ENCODE data around the gene IL21R. TPM values are rescaled to one million over a fixed set of nuclear protein-coding genes. Genes with fewer than 3 reads are reported as not detected.
"Not testable (repeated sequence)": the region's sequence is repeated elsewhere in the genome, so short reads cannot be mapped to it uniquely, and the experiment has no call there.

IL21R gene
- total RNA-seq, 2 experiments from 2014 or later, result 29.2 to 29.5 TPM

DNA sequence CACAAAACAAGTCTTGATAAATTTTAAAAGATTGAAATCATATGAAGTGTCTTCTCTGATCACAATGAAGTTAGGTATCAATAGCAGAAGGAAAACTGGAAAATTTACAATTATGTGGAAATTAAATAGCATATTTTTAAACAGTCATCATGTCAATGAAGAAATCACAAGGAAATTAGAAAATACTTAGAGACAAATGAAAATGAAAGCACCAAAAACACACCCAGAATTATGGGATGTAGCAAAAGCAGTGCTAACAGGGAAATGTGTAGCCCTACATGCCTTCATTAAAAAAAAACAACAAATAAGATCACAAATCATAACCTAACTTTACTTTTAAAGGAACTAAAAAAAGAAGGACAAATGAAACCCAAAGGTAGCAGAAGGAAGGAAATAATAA lies 7.5 kb upstream of the IL21R start:
- H3K27me3 Mint-ChIP-seq, result peaks cover 2% of the 10 kb centered on the region
- peaks cover 29% of the 10 kb centered on the region for H3K4me1 Mint-ChIP-seq
- H3K27ac Mint-ChIP-seq, result no peak overlapping the region
- ChIA-PET CTCF (no interaction called here), POLR2A (no interaction called here)
- no peak overlapping the region for H3K4me3 Mint-ChIP-seq
- DNase-seq, result no peak
- peaks cover 36% of the 10 kb centered on the region for H3K9me3 Mint-ChIP-seq
- peaks cover 34% of the 10 kb centered on the region for H3K36me3 Mint-ChIP-seq (ENCODE audit: low read depth)

DNA sequence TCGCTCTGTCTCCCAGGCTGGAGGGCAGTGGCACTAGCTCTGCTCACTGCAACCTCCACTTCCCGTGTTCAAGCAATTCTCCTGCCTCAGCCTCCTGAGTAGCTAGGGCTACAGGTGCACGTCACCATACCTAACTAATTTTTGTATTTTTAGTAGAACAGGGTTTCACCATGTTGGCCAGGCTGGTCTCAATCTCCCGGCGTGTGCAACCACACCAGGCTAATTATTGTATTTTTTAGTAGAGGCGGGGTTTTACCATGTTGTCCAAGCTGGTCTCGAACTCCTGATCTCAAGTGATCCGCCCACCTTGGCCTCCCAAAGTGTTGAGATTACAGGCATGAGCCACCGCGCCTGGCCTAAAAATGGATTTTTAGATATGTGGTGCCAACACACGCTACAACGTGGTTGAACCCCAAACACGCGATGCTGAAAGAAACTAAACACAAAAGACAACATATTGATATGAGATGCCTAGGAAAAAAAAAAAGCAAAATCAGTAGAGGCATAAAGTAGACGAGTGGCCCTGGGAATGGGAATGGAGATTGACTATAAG lies 3.6 kb upstream of the IL21R start:
- POLR2A ChIA-PET, result interaction anchor here (1.0 to 1.4 kb wide), 2 partner anchors 9 to 33 kb away, joined by 4 to 5 read pairs; no protein-coding TSS in a partner anchor
- peaks cover 21% of the 10 kb centered on the region for H3K36me3 Mint-ChIP-seq (ENCODE audit: low read depth)
- H3K9me3 Mint-ChIP-seq, result peaks cover 23% of the 10 kb centered on the region
- DNase-seq, H3K27ac Mint-ChIP-seq, H3K4me3 Mint-ChIP-seq, H3K27me3 Mint-ChIP-seq: not testable (repeated sequence)
- CTCF ChIA-PET, result interaction anchor here (0.9 to 1.0 kb wide), 2 partner anchors 10 to 30 kb away, joined by 3 read pairs; no protein-coding TSS in a partner anchor
- H3K4me1 Mint-ChIP-seq, result peaks cover 52% of the 10 kb centered on the region

DNA sequence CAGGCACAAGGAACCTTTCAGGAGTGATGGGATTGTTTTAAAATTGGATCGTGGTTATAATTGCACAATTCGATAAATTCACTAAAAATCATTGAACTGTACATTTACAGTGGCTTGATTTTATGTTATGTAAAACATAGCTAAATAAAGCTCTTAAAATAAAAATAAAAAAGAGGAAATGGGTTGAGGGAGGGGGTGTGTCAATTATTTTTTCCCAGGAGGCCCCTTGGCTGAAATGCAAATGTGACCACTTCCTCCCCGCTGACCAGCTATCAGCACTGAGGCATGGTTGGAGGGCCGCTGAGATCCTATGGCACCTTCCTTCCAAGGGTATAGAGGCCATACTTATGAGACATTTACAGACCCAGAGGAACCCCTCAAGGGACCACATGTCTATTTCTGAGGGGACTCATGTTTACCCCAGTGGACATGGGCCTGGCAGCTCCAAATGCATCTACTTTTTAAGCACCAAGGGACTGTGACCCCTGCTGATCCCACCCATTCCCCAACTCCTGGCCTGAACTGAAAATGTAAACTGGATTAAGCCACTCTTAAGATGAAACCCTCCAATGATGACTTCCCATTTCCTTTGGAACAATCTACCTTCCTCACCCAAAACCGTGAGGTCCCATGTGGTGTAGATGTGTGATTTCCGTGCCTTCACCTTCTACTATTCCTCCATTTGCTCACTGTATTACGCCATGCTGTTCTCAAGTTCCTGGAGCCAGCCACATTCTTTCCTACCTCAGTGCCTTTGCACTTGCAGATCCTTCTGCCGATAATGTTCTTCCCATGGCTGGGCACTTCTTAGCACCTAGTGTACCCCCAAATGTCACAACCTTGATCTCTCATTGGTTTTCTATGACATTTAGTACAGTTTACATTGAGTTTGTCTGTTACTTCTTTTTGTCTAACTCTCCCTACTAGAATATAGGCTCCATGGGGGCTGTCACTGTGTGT lies 2.8 kb upstream of the IL21R start:
- POLR2A ChIA-PET, result interaction anchor here (0.7 to 9.3 kb wide), 5 partner anchors 8 to 34 kb away, joined by 3 to 80 read pairs (median 5); no protein-coding TSS in a partner anchor
- peaks cover 21% of the 10 kb centered on the region for H3K36me3 Mint-ChIP-seq (ENCODE audit: low read depth)
- peaks cover 19% of the 10 kb centered on the region for H3K9me3 Mint-ChIP-seq
- H3K27me3 Mint-ChIP-seq, result peaks cover 6% of the 10 kb centered on the region
- no peak for DNase-seq
- H3K27ac Mint-ChIP-seq, result no peak overlapping the region
- CTCF ChIA-PET, result interaction anchor here (0.7 to 1.9 kb wide), 4 partner anchors 8 to 222 kb away, joined by 3 to 6 read pairs (median 3); no protein-coding TSS in a partner anchor
- H3K4me1 Mint-ChIP-seq, result peaks cover 55% of the 10 kb centered on the region
- H3K4me3 Mint-ChIP-seq, result no peak overlapping the region

DNA sequence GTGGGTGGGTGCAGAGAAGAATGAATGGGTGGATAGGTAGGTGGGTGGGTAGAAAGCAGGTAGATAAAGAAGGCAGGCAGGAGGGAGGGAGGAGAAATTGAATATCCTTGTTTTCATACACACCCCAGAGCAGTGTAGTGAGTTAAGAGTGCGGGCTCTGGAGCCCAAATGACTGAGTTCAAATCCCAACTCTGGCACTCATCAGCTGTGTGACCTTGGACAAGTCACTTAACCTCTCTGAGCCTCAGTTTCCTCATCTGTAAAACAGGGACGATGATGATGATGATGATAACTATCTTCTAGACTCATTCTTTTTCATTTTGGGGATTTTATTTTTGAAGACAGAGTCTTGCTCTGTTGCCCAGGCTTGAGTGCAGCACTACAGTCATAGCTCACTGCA lies 2.0 kb upstream of the IL21R start:
- H3K4me3 Mint-ChIP-seq, result no peak overlapping the region
- H3K4me1 Mint-ChIP-seq, result peaks cover 54% of the 10 kb centered on the region
- H3K27me3 Mint-ChIP-seq, result peaks cover 6% of the 10 kb centered on the region
- CTCF ChIA-PET, result interaction anchor here (0.7 to 3.5 kb wide), 3 partner anchors 9 to 223 kb away, joined by 3 to 22 read pairs (median 6); no protein-coding TSS in a partner anchor
- POLR2A ChIA-PET, result interaction anchor here (1.4 to 9.3 kb wide), 5 partner anchors 9 to 83 kb away, joined by 3 to 80 read pairs (median 9); no protein-coding TSS in a partner anchor
- H3K36me3 Mint-ChIP-seq (ENCODE audit: low read depth), result peaks cover 16% of the 10 kb centered on the region
- DNase-seq, result no peak
- H3K9me3 Mint-ChIP-seq, result peaks cover 11% of the 10 kb centered on the region
- no peak overlapping the region for H3K27ac Mint-ChIP-seq

DNA sequence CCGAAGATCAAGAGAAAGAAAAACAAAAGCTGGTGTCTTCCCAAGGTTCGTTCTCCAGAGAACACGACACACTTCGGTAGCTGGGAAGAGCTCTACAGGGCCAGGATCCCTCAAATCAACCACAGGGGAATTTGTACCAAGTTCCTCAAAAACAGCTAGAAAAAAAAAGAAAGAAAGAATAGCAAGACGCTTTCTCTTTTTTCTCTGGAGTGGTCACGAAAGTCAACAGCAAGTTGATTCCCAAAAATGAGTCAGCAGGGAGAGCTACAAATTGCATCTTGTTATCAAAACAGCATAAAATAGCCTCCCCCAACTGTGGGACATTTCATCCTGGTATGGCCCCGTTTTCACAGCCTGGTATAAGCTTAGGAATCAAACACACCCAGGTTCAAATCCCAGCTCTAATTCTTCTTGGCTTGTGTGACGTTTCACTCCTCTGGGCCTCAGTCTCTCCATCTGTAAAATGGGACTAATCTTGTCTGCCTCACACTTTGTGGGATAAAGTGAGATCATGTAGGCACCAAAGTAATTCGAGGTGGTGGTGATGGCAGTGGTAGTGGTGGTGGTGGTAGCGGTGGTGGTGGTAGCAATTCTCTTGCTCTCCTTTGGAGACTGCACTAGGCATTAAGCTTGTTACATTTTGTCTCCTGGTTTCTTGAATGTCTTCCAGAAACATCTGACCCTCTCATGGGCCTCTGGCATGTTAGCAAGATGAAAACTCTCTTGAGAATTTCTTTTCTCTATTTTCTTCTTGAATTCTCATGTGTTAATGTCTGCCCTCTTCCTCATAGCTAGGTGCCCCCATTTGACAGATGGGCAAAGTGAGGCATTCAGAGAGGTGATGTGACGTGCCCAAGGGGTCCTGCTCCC lies 988 bp upstream of the IL21R start:
- peaks cover 60% of the 10 kb centered on the region for H3K4me1 Mint-ChIP-seq
- peaks cover 6% of the 10 kb centered on the region for H3K27me3 Mint-ChIP-seq
- peaks cover 16% of the 10 kb centered on the region for H3K36me3 Mint-ChIP-seq (ENCODE audit: low read depth)
- no peak overlapping the region for H3K4me3 Mint-ChIP-seq
- no peak overlapping the region for H3K27ac Mint-ChIP-seq
- CTCF ChIA-PET, result interaction anchor here (0.6 to 3.5 kb wide), 9 partner anchors 9 to 222 kb away, joined by 3 to 22 read pairs (median 4); no protein-coding TSS in a partner anchor
- H3K9me3 Mint-ChIP-seq, result peaks cover 5% of the 10 kb centered on the region
- POLR2A ChIA-PET, result interaction anchor here (1.1 to 9.3 kb wide), 11 partner anchors 10 to 201 kb away, joined by 3 to 80 read pairs (median 7); partner anchors contain the start of genes GTF3C1 and KATNIP
- no peak for DNase-seq

DNA sequence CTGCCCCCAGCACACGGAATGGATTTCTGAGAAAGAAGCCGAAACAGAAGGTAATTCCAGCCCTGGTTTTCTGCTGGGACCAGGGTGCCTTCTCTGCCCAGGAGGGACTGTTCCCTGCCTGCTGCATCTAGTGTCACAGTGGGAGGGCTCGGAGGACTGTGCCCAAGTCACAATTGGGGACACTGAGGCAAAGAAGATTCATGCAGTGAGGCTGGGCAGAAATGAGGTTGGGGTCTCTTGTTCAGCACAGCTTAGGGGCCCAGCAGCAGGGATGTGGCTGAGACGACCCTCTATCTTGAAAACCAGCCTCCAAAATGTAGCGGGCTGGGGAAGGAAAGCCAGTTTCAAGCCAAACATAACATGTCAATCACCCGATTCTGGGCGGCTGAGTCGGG lies 592 bp downstream of the IL21R start:
- ChIA-PET POLR2A (interaction anchor here (0.7 to 9.3 kb wide), 17 partner anchors 11 to 229 kb away, joined by 3 to 80 read pairs (median 5); partner anchors contain the start of genes GTF3C1, KATNIP and KDM8), CTCF (interaction anchor here (0.9 to 3.5 kb wide), 6 partner anchors 11 to 223 kb away, joined by 3 to 22 read pairs (median 4); no protein-coding TSS in a partner anchor)
- H3K27ac Mint-ChIP-seq, result peak overlapping the region; percentile 96
- no peak for DNase-seq
- H3K27me3 Mint-ChIP-seq, result peaks cover 6% of the 10 kb centered on the region
- peak overlapping the region; percentile 92 for H3K4me3 Mint-ChIP-seq
- peaks cover 20% of the 10 kb centered on the region for H3K36me3 Mint-ChIP-seq (ENCODE audit: low read depth)
- peaks cover 76% of the 10 kb centered on the region for H3K4me1 Mint-ChIP-seq
- H3K9me3 Mint-ChIP-seq, result no peaks in the 10 kb centered on the region

DNA sequence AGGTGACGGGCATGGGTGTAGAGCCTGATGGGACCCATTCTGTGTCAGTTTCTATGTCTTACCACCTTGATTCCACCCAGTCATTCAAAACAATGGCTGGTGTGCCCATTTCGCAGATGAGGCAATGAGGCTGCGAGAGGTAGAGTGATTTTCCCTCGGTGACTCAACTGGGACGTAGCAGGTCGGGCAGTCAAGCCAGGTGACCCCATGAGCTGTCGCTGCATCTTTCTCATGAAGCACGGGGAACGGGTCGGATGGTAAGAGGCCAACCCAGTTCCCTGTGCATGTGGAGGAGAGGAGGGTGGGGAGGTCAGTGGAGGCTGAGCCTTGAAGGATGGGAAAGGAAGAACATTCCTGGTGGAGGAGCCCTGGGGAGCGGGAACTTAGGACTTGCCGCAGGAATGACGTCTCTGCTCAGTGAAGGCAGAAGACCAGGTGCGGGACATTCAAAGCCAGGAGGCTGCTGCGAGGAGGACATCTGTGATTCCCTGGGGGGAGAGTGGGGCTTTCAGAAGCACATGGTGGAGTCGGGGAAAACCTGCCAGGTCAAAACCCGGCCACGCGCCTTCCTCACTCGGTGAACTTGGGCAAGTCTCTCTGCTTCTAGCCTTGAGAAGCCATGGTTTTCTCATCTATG lies 1.1 kb downstream of the IL21R start:
- H3K27ac Mint-ChIP-seq, result peak overlapping the region; percentile 96
- CTCF ChIA-PET, result interaction anchor here (1.3 to 3.5 kb wide), 3 partner anchors 30 to 47 kb away, joined by 3 to 22 read pairs (median 4); no protein-coding TSS in a partner anchor
- DNase-seq, result peak; percentile 54
- H3K9me3 Mint-ChIP-seq, result no peaks in the 10 kb centered on the region
- H3K4me3 Mint-ChIP-seq, result peak overlapping the region; percentile 92
- peaks cover 6% of the 10 kb centered on the region for H3K27me3 Mint-ChIP-seq
- H3K4me1 Mint-ChIP-seq, result peaks cover 81% of the 10 kb centered on the region
- POLR2A ChIA-PET, result interaction anchor here (0.8 to 9.3 kb wide), 16 partner anchors 15 to 229 kb away, joined by 3 to 80 read pairs (median 5); partner anchors contain the start of genes GTF3C1, KATNIP and KDM8
- peaks cover 23% of the 10 kb centered on the region for H3K36me3 Mint-ChIP-seq (ENCODE audit: low read depth)

DNA sequence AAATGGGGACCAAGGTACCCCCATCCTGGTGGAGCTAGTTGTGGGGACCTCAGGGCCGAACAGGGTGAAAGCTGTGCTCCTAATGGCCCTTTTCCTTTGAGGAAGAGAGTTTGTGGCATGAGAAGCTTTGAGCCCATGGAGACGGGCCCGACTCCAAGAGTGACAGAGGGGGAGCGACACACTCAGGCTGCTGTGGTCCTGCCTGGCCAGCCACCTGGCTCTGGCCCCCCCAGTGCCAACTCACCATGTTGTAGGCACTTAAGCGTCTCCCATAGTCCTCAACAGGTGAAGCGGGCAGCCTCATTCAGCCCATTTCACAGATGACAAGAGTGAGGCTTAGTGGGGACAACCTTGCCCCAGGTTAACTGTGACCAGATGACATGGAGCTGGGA lies 1.6 kb downstream of the IL21R start:
- POLR2A ChIA-PET, result interaction anchor here (0.9 to 9.3 kb wide), 14 partner anchors 12 to 230 kb away, joined by 3 to 80 read pairs (median 8); partner anchors contain the start of gene KDM8
- H3K36me3 Mint-ChIP-seq (ENCODE audit: low read depth), result peaks cover 27% of the 10 kb centered on the region
- peaks cover 6% of the 10 kb centered on the region for H3K27me3 Mint-ChIP-seq
- peak overlapping the region; percentile 92 for H3K4me3 Mint-ChIP-seq
- peak overlapping the region; percentile 96 for H3K27ac Mint-ChIP-seq
- no peaks in the 10 kb centered on the region for H3K9me3 Mint-ChIP-seq
- DNase-seq, result no peak
- CTCF ChIA-PET, result interaction anchor here (1.3 to 3.5 kb wide), 6 partner anchors 31 to 224 kb away, joined by 3 to 22 read pairs (median 4); no protein-coding TSS in a partner anchor
- H3K4me1 Mint-ChIP-seq, result peaks cover 85% of the 10 kb centered on the region

DNA sequence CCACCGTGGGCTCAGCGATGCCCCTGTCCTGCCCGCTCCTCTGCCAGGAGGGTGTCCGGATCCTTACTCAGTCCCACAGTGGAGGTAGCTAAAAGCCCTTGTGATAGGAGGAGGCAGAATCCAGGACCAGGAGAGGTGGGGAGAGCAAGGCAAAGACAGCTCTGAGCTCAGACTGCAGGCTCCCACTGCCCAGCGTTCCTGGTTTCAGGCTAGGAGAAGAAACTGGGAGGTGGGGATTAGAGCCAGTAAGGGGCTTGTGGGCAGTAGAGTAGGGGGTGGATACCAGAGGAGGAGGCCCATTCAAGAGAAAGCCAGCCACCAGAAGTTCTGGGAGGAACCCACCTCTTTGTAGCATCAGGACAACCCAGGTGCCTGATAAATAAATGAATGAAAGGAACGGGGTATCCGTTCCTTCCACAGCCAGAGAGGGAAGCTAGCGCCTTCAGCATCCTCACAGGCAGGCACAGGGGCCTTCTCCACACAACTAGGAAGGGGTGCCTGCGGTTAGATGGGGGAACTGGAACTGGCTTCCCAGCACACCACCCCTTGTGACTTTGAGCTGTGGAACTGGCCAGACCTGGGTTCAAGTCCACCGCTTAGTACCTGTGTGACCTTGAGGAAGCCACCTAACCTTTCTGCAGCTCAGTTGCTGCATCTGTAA lies 2.3 kb downstream of the IL21R start:
- ChIA-PET CTCF (interaction anchor here (0.7 to 1.8 kb wide), 14 partner anchors 29 to 235 kb away, joined by 3 to 8 read pairs (median 4); no protein-coding TSS in a partner anchor), POLR2A (interaction anchor here (0.9 to 9.3 kb wide), 17 partner anchors 12 to 205 kb away, joined by 3 to 80 read pairs (median 5); partner anchors contain the start of gene KDM8)
- Mint-ChIP-seq H3K9me3 (no peaks in the 10 kb centered on the region), H3K4me3 (peak overlapping the region; percentile 92), H3K36me3 (ENCODE audit: low read depth) (peaks cover 30% of the 10 kb centered on the region), H3K27me3 (peaks cover 6% of the 10 kb centered on the region), H3K27ac (peak overlapping the region; percentile 96), H3K4me1 (peaks cover 85% of the 10 kb centered on the region)
- no peak for DNase-seq

DNA sequence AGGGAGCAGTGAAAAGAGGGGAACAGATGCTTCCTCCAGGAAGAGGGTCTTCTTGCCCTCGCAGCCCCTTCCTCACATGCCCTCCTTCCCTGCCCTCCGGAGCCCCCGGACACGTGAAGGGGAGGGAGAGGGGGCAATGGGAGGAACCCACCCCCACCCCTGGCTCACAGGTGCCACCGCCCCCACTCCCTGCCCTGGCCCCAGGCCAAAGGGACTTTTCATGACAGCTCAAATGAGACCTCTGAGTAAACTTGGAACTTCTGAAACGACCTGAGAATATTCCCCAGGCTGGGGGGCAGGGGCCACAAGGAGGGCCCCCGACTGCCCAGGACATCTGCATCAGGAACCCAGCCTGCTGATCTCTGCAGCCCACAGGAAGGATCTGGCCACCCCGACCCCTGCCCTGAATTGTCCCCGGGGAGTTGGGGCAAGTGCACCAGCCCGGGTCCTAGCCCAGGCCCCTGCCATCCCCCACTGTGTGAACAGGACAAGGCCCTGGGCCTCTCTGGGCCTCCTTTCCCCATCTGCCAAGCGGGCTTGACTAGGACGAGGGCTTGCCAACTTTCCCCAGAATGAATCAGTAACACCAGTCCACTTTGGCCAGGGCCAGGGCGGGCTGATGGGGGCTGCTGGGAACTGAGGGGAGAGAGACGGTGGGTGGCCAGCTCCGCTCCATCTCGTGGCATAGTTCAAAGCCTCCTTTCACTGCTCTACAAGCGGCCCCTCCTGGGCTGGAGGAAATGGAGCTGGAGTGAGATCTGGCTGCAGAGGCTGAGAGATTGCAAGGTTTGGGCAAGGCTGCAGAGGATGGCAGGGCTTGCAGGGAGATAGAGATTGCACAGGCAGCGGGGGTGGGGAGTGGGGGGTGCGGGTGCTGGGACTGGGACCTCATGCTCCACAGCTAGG lies 3.8 kb downstream of the IL21R start:
- Mint-ChIP-seq H3K27ac (peak overlapping the region; percentile 87), H3K36me3 (ENCODE audit: low read depth) (peaks cover 39% of the 10 kb centered on the region), H3K4me1 (peaks cover 89% of the 10 kb centered on the region), H3K27me3 (peaks cover 3% of the 10 kb centered on the region), H3K9me3 (no peaks in the 10 kb centered on the region), H3K4me3 (peak overlapping the region; percentile 70)
- peak; percentile 50 for DNase-seq
- ChIA-PET CTCF (interaction anchor here (0.8 to 2.4 kb wide), 15 partner anchors 15 to 226 kb away, joined by 3 to 10 read pairs (median 4); no protein-coding TSS in a partner anchor), POLR2A (interaction anchor here (0.6 to 9.3 kb wide), 17 partner anchors 13 to 206 kb away, joined by 3 to 80 read pairs (median 8); partner anchors contain the start of gene KATNIP)

Data from activated CD4-positive, alpha-beta memory T cell treated with anti-CD3 and anti-CD28 coated beads, Interleukin-2, amount 10 ng/mL, durations not matched to agents 7 days and 5 days (primary cell).